Suprapubic skin (tissue), 4 donors: ENCODE results near the gene MDP1. TPM values are rescaled to one million over a fixed set of nuclear protein-coding genes. Genes with fewer than 3 reads are reported as not detected.

Experiments used
- DNase-seq, 2 donors: peaks; one replicate each; pipeline ENCODE4 v3.0.0-alpha.2; 2019; ENCODE audit warnings: low spot score in 2 of 2
- H3K27ac ChIP-seq: fragments of 200-600 bp; sonication (generic); one replicate; pipeline ENCODE4 v1.5.1; 2019
- H3K27me3 ChIP-seq: fragments of 200-600 bp; sonication (generic); one replicate; pipeline ENCODE4 v1.5.1; 2019
- H3K36me3 ChIP-seq: fragments of 200-600 bp; sonication (generic); one replicate; pipeline ENCODE4 v1.5.1; 2019
- H3K4me1 ChIP-seq: fragments of 200-600 bp; sonication (generic); one replicate; pipeline ENCODE4 v1.5.1; 2019
- H3K4me3 ChIP-seq: fragments of 200-600 bp; sonication (generic); one replicate; pipeline ENCODE4 v1.5.1; 2019; ENCODE audit warnings: mild to moderate bottlenecking
- H3K9me3 ChIP-seq: fragments of 200-600 bp; sonication (generic); one replicate; pipeline ENCODE4 v1.5.1; 2019
- CTCF ChIP-seq, 2 donors: fragments of 200-600 bp in 1 of 2; fragments of 450-650 bp in 1 of 2; sonication (generic) in 1 of 2; IDR thresholded peaks; one replicate each; pipeline ENCODE4 v1.5.1; 2016 to 2019; ENCODE audit warnings: antibody characterized with exemption in 2 of 2, mild to moderate bottlenecking in 1 of 2, moderate library complexity in 1 of 2
- EP300 ChIP-seq: sonication (generic); formaldehyde crosslinking; IDR thresholded peaks from one replicate; pipeline ENCODE4 v1.6.1; 2017; ENCODE audit warnings: antibody characterized with exemption
- POLR2A ChIP-seq, 2 donors: fragments of 450-650 bp; IDR thresholded peaks; one replicate each; pipeline ENCODE4 v1.6.1; 2017; ENCODE audit warnings: antibody characterized with exemption in 2 of 2, mild to moderate bottlenecking in 2 of 2, moderate library complexity in 2 of 2
- POLR2AphosphoS5 ChIP-seq, 3 donors: sonication (generic); formaldehyde crosslinking; IDR thresholded peaks; one replicate each; pipeline ENCODE4 v1.6.1; 2017; ENCODE audit warnings: antibody characterized with exemption in 3 of 3
- WGBS: methylation state at CpG from one replicate; pipeline ENCODE4 v1.1.5; 2018; 5-methylcytosine and 5-hydroxymethylcytosine counted together
- total RNA-seq, 4 donors: library from RNA; depleted of rRNA; stranded (reverse); fragments of >200 nt; gene quantifications; one replicate each; pipeline ENCODE4 v1.1.0, GENCODE V29; 2016

MDP1 gene
- total RNA-seq, 4 donors from 2014 or later: 10.9 to 18.2 (median 11.5) TPM

- H3K4me1 ChIP-seq: no peaks in the 10 kb centered on the region
- H3K27ac ChIP-seq: peak overlapping the region; percentile 13
- peaks cover 87% of the 10 kb centered on the region for H3K36me3 ChIP-seq
- whole genome bisulfite sequencing: 62% methylated on average over 11 of the region's 18 CpGs
- DNase-seq: peak in 1 of 2 donors; percentile 56
- no peak overlapping the region for H3K4me3 ChIP-seq
- H3K9me3 ChIP-seq: no peaks in the 10 kb centered on the region
- TF ChIP-seq POLR2A (IDR thresholded peaks at IDR 0.05) (no peak), CTCF (IDR thresholded peaks at IDR 0.05) (no peak), POLR2AphosphoS5 (IDR thresholded peaks at IDR 0.05) (no peak), EP300 (no peak)
- H3K27me3 ChIP-seq: no peaks in the 10 kb centered on the region
These were observed 35.7 kb downstream of the MDP1 start for GRCh38 chr14:24179961-24180796.

DNA sequence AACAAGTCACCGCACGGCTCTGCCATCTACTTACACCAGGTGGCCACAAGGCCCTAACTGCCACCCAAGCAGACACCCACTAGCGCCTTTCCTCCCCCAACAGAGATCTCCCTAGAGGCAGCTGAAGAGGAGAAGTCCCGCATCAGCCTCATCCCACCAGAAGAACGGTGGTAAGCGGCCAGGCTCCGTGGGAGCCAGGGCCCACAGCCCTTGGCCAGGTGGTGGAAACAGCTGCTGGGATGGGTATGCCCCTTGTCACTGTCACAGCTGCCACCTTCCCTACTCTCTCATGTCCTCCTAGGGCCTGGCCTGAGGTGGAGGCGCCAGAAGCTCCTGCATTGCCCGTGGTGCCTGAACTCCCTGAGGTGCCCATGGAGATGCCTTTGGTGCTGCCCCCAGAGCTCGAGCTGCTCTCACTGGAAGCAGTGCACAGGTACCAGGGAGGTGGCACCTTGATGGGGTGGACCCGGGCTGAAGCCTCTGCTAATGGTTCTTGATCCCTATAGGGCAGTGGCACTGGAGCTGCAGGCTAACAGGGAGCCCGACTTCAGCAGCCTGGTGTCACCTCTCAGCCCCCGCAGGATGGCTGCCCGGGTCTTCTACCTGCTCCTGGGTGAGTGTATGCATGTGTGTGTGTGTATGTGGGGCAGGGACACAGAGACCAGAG, 36.4 kb downstream of the MDP1 start:
- Histone ChIP-seq H3K4me3 (no peak overlapping the region), H3K27me3 (no peaks in the 10 kb centered on the region), H3K9me3 (no peaks in the 10 kb centered on the region), H3K27ac (peak overlapping the region; percentile 13), H3K4me1 (no peaks in the 10 kb centered on the region), H3K36me3 (peaks cover 80% of the 10 kb centered on the region)
- 100% methylated on average over 6 of the region's 14 CpGs for WGBS
- TF ChIP-seq CTCF (IDR thresholded peaks at IDR 0.05) (no peak), POLR2AphosphoS5 (IDR thresholded peaks at IDR 0.05) (no peak), EP300 (no peak)
- peak in 1 of 2 donors; percentile 49 for DNase-seq

DNA sequence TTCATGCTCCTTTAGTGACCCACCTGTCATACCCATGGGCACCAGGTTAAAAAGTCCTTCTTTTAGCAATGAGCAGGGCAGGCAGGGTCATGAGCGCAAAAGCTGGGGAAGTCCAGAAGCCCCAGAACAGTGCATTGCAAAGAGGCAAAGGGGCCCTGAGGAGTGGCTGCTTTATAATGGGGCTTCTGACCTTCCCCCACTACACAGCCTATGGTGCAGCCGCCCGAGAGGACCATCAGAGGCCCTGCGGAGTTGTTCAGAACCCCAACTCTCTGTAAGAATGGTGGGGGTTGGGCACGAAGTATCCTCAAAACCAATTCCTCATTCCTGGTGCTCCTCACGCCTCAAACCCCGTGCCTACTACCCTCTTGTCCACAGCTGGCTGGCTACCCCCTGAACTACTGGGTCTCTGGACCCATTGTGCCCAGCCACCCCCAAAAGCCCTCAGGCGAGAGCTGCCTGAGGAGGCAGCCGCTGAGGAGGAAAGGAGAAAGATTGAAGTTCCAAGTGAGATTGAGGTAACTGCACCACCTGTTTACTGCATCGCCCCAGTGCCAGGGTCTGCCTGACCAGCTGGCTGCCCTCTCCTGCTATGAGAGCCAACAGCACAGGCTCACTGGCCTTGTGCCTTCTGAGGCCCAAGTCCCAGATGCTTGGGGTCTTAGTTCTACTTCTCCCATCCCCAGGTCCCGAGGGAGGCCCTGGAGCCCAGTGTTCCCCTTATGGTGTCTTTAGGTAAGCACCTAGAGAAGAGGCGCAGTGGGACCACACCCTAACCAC, 37.3 kb downstream of the MDP1 start:
- Histone ChIP-seq H3K4me1 (no peaks in the 10 kb centered on the region), H3K4me3 (no peak overlapping the region), H3K36me3 (peaks cover 71% of the 10 kb centered on the region), H3K9me3 (no peaks in the 10 kb centered on the region), H3K27me3 (no peaks in the 10 kb centered on the region), H3K27ac (no peak overlapping the region)
- DNase-seq: no peak
- WGBS: 85% methylated on average over 9 of the region's 12 CpGs
- no peak for TF ChIP-seq CTCF (IDR thresholded peaks at IDR 0.05)
- TF ChIP-seq POLR2AphosphoS5 (IDR thresholded peaks at IDR 0.05): no peak
- TF ChIP-seq EP300: no peak
- no peak for TF ChIP-seq POLR2A (IDR thresholded peaks at IDR 0.05)

DNA sequence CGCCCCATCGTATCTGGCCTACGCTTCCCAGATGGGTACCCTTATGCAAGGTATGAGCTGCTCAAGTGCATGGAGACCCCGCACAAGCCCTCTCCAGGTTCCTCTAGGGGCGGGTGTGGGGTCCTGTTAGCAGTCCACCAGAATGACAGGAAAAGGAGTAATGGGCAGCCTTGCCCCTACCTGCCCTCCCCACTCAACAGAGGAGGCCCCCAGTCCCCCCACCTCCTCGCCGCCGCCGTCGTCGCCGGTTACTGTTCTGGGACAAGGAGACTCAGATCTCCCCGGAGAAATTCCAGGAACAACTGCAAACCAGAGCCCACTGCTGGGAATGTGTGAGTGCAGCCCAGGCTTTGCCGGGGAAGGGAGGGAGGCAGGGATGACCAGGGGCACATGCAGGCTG, 38.0 kb downstream of the MDP1 start:
- peaks cover 64% of the 10 kb centered on the region for H3K36me3 ChIP-seq
- no peak for DNase-seq
- no peaks in the 10 kb centered on the region for H3K27me3 ChIP-seq
- TF ChIP-seq POLR2AphosphoS5 (IDR thresholded peaks at IDR 0.05): no peak
- TF ChIP-seq CTCF (IDR thresholded peaks at IDR 0.05): no peak
- TF ChIP-seq EP300: no peak
- TF ChIP-seq POLR2A (IDR thresholded peaks at IDR 0.05): no peak
- H3K27ac ChIP-seq: no peak overlapping the region
- H3K4me1 ChIP-seq: no peaks in the 10 kb centered on the region
- 92% methylated on average over 14 of the region's 14 CpGs for WGBS
- no peak overlapping the region for H3K4me3 ChIP-seq
- no peaks in the 10 kb centered on the region for H3K9me3 ChIP-seq
